ENCODE measurements around the gene COL12A1. TPM values are rescaled to one million over a fixed set of nuclear protein-coding genes. Genes with fewer than 3 reads are reported as not detected.

The COL12A1 gene
- total RNA-seq, 1 donor from 2014 or later: 1.6 TPM

DNA sequence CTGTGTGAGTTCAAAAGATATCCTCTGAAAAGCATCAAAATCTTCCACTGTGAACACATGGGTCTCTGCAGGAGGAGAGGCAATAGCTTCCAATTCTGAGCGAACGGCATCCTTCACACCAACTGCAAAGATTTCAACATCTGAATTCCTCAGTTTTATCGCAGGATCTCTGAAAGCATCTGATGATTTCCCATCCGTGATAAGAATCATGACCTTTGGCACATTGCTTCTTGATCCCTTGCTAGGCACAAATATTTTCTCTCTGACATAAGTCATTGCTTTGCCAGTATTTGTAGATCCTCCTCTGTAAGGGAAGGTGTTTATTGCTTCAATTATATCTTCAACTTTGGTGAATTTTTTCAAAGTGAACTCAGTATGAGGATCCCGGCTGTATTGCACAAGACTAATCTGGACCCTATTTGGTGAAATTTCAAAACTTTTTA lies 22.7 kb downstream of the COL12A1 start:
- DNase-seq (ENCODE audit: low spot score) (no peak), ATAC-seq (no peak)

DNA sequence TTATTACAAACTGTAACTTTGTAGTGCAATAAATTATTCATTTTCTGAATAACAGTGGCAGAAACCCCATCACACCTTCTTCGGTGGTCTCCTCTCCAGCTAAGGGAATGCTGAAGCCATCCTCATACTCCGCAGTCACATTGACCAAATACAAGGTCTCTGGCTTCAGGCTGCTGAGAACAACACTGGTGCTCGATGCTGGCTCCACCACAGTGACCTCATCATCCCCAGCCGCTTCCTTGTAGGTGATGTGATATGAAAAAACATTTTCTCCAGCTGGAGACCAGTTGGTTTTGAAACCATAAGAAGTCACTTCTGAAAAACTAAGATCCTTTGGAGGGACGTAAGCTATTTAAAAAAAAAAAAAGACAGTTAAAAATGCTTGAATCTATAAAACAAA lies 25.0 kb downstream of the COL12A1 start:
- DNase-seq (ENCODE audit: low spot score) (no peak), ATAC-seq (no peak)

DNA sequence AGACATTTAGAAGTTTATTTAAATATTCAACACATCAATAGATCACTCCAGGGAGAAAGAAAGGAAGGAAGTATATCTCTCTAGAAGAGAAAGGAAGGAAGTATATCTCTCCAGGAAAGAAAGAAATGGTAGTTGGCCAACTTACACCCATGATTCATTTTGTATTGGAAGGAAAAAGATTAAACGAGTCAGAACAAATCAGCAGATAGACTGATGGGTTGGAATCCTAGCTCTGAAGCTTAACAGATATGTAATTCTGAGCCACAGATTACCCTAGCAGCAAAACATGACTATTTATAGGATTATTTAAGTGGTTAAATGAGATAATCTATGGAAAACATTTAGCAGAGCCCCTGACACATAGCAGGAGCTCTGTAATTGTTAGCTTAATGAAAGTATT lies 27.1 kb downstream of the COL12A1 start:
- ATAC-seq (no peak), DNase-seq (ENCODE audit: low spot score) (no peak)

DNA sequence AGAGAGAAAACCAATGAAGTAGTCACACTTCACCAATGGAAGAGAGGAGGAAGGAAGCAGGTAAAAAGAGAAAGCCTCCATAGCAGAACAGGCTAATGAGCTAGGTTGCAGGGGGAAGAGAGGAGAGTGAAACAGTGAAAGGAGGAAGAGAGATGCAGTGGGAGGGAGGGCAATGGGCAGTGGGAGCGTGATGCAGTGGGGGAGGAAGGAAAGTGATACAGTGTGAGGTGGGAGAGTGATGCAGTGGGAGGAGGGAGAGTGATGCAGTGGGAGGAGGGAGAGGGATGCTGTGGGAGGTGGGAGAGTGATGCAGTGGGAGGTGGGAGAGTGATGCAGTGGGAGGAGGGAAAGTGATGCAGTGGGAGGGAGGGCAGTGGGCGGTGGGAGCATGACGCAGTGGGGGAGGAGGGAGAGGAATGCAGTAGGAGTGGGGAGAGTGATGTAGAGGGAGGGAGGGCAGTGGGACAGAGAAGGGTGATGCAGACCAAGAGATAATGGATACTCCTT lies 29.7 kb downstream of the COL12A1 start:
- no peak for DNase-seq (ENCODE audit: low spot score)
- ATAC-seq: no peak

DNA sequence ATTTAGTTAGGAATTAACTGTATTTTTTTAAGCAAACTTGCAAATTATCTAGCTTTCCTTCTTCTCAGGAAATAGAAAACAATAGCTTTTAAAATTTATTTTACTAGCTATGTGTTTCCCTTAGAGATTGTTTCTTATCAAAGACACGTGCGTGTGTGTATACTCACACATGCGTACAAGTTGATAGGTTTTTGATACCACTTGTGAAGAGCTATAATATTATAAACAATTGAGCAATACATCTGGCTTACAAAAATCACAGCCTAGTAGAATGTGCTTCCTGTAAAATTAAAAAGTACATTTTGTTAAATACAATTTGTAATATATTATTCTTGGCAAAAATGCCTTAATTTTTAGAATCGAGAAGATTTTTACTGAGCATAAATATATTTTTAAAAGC lies 33.9 kb downstream of the COL12A1 start:
- DNase-seq (ENCODE audit: low spot score) (no peak), ATAC-seq (no peak)

DNA sequence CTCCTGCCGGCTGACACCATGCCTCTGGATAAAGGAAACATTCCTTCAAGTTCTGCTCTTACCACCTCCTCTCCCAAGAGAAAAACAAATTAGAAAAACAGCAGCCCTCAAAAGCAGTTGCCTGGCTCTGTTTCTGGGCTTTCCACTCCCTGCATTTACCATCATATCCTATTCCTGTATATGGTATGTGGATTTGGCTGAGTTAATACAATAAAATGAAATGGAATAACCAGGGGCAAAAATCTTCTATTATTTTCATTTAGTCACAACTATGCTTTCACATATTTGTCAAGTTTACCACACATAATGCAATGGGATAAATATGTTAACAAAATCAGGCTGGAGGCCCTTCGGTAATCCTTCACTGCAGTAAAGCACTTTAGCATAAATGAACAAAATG lies 34.3 kb downstream of the COL12A1 start:
- ATAC-seq (no peak), DNase-seq (ENCODE audit: low spot score) (no peak)

DNA sequence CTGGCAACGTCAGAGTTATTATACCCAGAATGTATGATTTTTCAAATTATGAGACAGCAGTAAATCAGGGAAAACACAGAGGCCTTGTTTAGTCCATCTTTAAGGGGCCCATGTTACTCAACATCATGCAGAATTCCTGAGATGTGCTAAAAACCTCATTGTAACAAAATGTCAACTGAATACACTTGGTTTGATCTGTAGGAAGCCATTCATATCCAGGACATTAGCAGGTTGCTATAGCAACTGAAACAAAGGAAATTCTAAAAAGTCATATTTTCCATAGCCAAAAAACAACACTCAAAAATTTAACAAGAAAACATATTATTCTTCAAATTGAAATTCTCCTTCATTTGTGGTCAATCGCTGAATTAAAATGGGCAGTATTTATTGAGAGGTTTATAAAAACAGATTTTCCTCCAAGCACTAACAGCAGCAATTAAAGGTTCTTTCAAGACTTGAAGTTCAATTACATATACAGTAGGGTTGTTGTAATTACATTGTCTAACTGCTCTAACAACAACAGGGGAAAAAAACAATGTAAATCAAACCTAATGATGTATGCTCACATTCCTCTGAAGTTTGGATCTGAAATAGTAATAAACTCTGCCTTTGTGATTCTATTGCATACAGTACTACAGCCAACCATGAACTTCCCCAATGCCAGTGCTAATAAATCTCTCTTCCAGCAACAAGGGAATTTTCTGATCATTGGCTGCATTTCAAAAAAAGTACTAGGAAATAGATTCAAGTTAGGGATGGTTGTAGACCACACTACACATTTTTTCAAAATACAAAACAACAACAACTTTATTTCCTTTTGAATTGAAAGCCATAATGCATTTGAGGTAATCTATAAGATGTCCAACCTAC lies 34.9 kb downstream of the COL12A1 start:
- ATAC-seq (no peak), DNase-seq (ENCODE audit: low spot score) (no peak)

DNA sequence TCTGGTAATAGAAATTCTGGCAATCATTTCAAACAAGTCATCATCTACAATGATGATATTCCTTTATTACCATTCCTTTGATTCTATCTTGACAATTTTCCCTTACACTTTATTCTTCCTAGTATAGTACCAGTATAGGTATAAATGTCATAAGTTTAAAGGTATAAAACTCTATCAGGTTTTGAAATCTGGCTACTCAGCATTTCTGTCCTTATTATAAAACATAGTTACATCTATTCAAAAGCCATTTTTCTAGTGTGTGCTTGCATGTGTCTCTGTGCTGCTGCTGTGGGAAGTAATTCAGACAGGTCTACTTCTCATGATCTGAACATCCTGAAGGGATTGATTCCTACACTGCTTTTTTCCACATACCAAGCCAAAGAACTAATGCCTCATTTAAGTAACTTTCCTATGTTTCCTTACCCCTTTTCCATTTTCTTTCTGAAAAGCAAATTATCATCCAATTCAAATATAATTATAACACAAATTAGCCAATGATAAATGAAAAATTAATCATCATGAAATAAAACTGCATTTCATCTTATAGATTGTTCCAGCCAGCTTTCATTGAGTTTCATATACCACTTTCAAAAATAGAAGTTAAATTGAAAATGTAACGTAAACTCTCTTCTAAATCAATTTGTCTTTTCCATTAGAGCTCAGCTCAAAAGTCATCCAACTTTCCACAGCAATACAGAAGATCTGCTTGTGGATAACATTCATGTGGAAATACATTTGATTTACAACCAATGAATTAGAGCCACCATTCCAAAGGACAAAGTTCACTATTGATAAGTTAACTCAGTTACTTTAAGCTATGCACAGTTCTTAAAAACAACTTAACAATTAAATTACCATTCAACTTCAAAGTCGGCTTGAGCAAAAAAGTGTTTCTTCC lies 35.9 kb downstream of the COL12A1 start:
- ATAC-seq (no peak), DNase-seq (ENCODE audit: low spot score) (no peak)

DNA sequence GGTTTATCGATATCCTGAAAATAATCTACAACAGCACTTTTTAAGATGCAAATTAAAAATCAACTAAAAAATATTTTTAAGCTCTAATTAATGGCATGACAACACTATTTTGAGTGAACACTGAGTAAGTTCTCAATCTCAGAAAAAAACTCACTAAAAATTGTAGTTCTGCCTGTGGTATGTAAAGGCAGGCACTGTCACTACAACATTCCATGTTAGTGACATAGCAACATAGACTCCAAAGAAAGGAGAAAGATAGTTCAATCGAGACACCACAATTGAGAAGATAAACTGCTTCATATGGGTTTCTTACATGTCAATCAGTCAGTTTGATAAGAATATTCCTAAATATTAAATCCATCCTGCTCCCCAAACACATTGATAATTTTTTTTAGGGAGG lies 38.0 kb downstream of the COL12A1 start:
- ATAC-seq (no peak), DNase-seq (ENCODE audit: low spot score) (no peak)

DNA sequence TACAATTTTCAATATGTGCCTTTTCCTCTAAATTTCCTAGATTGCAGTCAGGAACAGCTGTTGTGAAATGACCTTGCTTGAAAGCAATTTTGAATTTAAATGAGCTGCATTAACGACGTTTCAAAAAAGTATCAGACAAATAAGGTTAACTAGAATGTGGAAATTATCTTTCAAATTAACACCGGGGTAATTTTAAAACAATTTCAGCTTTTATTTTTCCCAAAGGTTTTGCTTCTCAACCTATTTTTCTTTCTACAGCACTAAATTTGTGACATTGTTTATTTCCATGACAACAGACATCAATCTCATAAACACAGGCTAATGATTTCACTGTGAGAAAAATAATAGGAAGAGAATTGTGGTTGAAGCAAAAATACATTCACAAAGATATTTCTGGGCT lies 38.5 kb downstream of the COL12A1 start:
- ATAC-seq: no peak
- no peak for DNase-seq (ENCODE audit: low spot score)

DNA sequence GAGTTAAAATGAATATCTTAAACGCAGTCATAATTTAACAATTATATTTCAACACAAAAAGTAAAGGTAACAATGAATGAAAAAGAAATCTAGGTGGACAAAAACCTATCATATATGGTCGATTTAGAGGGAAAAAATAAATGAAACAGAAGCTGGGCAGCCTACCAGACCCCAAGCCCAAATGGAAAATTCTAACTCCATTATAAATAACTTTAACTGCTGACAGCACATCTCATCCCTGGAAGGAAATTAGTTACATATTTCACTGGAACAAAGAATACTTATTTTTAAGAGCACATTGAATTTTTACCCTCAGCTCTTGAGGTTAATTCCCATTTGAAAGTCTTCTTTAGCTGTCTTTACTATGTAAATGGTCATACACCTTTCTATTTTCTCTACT lies 39.1 kb downstream of the COL12A1 start:
- ATAC-seq (no peak), DNase-seq (ENCODE audit: low spot score) (no peak)

DNA sequence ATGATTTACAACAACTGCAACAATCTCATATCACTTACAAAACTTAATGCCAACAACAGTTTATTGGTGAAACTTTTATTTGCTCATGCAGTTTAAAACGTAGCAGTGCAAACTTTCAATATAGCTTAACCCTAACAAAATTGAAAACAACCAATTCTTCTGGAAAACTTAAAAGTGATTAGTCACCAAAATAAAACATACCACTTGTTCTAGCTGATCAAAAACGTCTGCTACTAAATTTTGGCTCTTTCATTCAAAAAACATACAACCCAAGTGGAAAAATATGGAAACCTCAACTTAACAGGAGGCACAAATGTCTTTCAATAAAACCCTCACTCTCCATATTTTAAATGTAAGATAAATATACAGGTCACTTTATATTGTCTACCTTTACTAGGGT lies 39.6 kb downstream of the COL12A1 start:
- ATAC-seq (no peak), DNase-seq (ENCODE audit: low spot score) (no peak)

DNA sequence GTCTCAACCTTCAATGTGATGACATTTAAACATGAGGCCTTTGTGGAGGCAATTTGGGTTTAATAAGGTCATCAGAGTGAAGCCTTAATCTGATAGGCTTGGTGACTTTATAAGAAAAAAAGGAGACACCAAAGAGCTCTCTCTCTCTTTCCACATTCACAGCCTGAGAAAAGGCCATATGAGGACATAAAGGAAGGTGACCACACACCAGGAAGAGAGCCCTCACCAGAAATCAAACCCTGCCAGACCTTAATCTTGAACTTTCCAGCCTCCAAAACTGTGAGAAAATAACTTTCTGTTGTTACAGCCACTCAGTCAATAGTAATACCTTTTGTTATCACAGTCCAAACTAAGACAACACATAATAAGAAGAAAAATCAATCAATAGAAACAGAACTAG lies 47.7 kb downstream of the COL12A1 start:
- DNase-seq (ENCODE audit: low spot score): no peak
- no peak for ATAC-seq

DNA sequence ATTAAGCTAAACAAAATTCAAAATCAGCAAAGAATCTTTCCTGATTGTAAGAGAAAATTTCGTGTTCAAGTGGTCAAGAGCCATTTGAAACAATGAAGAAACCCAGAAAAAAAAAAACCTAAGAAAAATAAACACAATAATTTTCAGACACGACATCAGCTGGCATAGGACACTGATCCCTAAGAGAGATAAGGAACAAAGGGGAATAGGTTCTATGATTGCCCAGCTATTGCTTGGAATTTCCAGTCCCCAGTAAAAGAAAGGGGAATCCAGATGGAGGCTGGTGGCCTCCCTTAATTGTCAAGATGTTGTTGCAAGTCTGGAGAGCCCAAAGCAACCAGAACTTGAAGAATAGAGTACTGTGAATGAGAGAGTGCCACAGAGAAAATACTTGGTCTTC lies 48.5 kb downstream of the COL12A1 start:
- DNase-seq (ENCODE audit: low spot score) (no peak), ATAC-seq (no peak)

DNA sequence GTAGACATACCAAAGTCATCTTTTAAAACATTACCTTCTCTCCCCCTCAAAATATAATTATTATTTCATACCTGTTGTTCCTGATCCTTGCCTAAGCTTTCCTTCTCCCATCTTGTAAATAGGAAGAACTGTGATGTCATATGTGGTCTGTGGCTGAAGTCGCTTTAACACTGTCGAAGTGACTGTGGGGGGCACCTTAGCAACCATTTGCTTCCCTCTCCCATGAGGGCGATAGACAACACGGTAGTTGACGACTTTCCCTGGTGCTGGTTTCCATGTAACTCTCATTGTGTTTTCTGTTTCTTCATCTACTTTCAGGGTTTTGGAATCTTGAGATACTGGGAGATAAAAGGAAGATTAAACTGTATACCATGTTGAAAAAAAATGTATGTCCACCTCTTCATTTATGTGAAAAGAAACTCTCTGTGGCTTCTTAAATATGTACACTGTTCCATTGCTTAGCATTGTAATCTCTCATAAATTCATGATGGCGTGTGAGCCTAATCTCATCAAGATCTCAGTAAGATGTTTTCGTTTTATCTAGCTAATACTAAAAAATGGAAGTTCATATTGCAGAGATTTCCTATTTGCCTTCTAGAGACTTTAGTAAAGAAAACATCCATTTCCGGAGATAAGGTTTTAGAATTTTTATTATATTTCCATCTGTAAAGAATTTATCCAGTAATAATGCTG lies 49.5 kb downstream of the COL12A1 start:
- DNase-seq (ENCODE audit: low spot score) (no peak), ATAC-seq (no peak)

DNA sequence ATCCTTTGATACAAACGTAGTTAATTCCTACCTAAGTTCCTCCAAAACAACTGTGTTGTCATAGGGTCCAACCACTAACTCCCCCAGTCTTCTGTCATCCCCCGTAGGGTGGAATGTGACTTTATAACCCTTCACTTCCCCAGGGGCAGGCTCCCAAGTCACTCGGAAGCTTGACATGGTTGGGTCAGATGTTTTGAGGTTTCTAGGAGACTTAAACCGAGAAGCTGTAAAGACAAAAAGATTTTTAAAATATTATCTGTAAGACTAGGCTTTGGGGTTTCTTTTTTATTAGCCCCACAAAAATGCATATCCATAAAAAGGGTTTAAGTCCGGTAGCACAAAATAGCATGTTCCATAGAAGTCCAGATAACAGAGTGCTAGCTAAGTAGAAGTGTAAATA lies 50.2 kb downstream of the COL12A1 start:
- ATAC-seq: no peak
- no peak for DNase-seq (ENCODE audit: low spot score)

DNA sequence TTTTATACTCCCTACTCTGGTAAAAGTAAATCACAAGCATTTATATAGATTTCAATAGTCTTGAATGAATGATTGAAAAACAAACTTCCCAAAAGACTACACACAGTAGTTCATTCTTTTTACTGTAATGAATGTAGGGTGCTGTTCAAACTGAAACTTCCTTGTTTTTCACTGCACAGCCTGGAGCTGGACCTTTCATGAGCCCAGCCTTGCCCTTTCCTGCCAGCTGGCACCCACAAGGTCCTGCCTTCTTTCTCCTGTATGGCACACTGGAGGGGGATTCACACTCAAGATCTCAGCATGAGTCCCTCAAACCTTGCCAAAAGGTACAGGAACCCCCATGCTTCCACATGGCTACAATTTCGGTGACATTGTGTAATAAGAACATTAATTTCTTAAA lies 50.9 kb downstream of the COL12A1 start:
- no peak for ATAC-seq
- DNase-seq (ENCODE audit: low spot score): no peak

DNA sequence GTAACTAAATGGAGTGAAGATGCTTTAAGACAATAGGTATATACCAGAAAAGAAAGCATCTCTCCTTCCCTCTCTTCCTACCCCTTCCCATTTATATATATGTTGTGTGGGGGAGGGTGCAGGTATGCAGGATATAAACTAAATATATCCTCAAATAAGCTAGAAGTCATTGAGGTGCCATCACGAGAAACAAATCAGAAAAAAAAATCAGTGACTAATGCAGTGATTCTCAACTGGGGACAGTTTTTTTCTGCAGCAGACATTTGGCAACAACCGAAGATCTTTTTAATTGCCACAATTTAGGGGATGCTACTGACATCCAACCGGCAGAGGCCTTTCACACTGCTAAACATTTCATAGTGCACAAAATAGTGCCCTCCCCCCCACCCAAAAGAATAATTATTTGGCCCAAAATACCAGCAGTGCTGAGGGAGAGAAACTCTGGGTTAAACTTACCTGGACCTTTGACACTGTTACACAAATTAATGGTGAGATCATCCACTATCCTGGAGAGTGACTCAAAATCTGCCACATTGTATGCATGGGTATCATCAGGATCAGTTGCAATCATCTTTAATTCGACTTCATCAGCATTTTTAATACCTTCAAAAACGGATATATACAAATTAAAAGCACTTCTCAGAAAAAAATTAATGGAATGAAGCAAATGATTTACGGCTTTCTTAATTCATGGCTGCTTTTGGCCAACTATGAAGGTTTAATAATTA lies 55.0 kb downstream of the COL12A1 start:
- DNase-seq (ENCODE audit: low spot score): no peak
- no peak for ATAC-seq

DNA sequence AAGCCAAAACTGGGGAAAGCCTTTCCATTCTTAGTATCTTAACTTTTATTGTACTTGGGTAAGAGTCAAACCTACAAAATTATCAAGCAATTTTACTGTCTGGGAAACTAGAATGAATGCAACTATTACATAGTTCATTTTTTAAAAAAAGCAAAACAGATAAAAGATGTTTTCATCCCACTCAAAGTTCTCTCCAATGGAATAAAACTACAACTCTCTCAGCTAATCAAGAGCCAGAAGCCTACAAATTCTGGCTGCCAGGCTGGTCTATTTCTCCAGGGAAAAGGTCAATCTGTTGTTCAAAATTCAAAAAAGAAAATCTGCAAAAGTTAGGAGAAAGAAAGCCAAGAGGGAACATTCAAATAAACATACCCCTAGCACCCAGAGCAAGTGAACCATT lies 56.2 kb downstream of the COL12A1 start:
- no peak for ATAC-seq

DNA sequence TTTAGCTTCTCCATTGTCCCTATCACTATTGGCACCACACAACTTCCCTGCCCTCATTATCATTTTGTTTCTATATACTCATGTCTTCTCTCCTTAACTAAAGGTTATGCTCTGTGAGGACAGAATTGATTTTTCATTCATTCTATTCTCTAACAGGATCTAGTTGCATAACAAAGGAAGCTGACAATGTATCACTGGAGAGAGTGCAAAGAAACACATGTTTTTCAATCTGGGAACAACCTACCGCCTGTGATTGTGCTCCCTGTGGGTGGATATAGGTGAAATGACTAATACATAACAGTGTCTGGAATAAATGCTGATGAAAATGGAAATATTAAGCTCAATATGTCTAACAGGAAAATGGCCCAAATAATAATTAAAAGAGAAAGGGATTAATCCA lies 56.6 kb downstream of the COL12A1 start:
- ATAC-seq: no peak

More for the DNA sequence above, 56.2 kb downstream of the COL12A1 start:
- DNase-seq (ENCODE audit: low spot score): no peak

DNA sequence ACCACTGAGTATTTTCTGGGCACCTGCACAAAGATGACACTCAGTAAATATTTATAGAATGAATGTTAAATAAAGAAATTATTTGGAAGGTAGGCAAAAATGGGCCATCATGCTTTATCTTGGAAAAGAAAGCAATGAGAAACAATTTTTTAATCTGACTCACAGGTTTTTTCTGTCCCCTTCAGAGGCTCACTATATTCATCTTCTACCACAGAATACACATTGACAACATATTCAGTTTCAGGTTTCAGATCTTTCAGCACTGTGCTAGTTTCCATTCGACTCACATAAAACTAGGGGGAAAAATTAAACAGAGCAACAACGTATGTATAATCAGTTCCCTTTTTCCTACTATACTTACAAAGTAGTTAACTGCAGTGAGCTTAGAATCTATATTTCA lies 58.3 kb downstream of the COL12A1 start:
- no peak for ATAC-seq
- no peak for DNase-seq (ENCODE audit: low spot score)

More for the DNA sequence above, 56.6 kb downstream of the COL12A1 start:
- DNase-seq (ENCODE audit: low spot score): no peak
